ENCODE results near the gene CCNI.

The CCNI gene

GRCh38 chr4:77003400-77003799 lies 72.4 kb downstream of the CCNI start:
- H3K4me3 ChIP-seq (ENCODE audit: extremely low read depth, insufficient read depth, low read length, poor library complexity, severe bottlenecking), result no peak overlapping the region
- peak overlapping the region; percentile 82 for H3K27ac ChIP-seq (ENCODE audit: low read depth, low read length, severe bottlenecking)
- H3K36me3 ChIP-seq (ENCODE audit: control insufficient read depth, insufficient read depth, low read length), result peaks cover 72% of the 10 kb centered on the region
- H3K4me1 ChIP-seq (ENCODE audit: control insufficient read depth, insufficient read depth, low read length, poor library complexity, severe bottlenecking), result peaks cover 86% of the 10 kb centered on the region
- no peaks in the 10 kb centered on the region for H3K9me3 ChIP-seq (ENCODE audit: control insufficient read depth, low read length)

DNA sequence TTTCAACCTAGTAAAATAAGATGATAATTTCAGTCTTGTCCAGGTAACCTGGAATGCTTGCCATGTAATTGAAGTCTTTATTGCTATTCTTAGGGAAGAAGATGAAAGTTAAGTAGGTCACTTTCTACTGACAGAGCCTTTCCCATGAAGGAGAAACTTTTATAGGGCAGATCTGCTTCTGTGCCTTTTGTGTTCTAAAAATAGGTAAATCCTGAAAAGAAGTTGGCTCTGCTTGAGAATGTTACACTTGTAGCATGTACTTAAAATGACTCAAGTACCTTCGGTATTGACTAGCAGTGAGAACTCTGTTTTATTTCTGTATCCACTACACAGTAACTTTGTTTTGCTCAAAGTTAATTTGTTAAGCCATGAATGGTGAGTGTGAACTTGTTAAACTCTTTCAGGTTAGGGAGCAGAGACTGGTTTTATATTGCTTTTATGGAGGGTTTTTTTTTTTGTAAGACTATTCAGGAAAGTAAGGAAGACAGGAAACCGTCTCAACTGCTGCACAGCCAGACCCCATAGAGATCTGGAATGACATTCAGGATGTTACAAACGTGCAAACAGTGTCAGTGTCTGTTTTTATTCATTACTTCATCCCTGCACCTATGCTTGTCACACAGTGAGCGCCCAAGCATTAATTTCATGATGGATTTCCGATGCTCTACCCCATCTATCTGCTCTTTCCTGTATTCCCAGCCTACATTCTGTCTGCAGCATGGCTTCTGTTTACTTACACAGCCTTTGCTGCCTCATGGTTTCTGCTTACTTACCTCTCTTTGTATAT lies 73.3 kb downstream of the CCNI start:
- Histone ChIP-seq H3K27ac (ENCODE audit: low read depth, low read length, severe bottlenecking) (peak overlapping the region; percentile 82), H3K36me3 (ENCODE audit: control insufficient read depth, insufficient read depth, low read length) (peaks cover 79% of the 10 kb centered on the region)

DNA sequence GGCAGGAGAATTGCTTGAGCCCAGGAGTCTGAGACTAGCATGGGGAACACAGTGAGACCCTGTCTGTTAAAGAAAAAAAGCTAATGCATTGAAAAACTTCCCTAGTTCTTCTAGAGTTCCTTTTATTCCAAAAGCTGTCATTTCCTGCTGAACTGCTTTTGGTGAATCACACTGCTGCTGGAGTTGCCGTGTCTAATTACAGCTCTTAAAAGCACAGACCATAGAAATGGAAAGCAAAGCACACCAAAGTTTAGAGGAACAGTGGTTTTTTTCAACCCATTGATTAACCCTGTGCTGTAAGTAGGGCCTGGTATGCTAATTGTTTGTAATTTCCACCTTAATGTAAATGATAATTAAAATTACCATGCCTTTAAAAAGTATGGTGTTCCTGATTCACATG lies 73.9 kb downstream of the CCNI start:
- Histone ChIP-seq H3K36me3 (ENCODE audit: control insufficient read depth, insufficient read depth, low read length) (peaks cover 85% of the 10 kb centered on the region), H3K9me3 (ENCODE audit: control insufficient read depth, low read length) (no peaks in the 10 kb centered on the region), H3K27ac (ENCODE audit: low read depth, low read length, severe bottlenecking) (peak overlapping the region; percentile 82), H3K4me1 (ENCODE audit: control insufficient read depth, insufficient read depth, low read length, poor library complexity, severe bottlenecking) (peaks cover 76% of the 10 kb centered on the region), H3K4me3 (ENCODE audit: extremely low read depth, insufficient read depth, low read length, poor library complexity, severe bottlenecking) (no peak overlapping the region)
- 0 to 18% methylated on average over 1 of the region's 1 CpG for WGBS, 2 experiments (ENCODE audit: insufficient coverage in 2 of 2)

More for the DNA sequence above, 73.3 kb downstream of the CCNI start:
- WGBS, 2 experiments (ENCODE audit: insufficient coverage in 2 of 2), result 70 to 74% methylated on average over 3 to 4 of the region's 5 CpGs
- Histone ChIP-seq H3K9me3 (ENCODE audit: control insufficient read depth, low read length) (no peaks in the 10 kb centered on the region), H3K4me1 (ENCODE audit: control insufficient read depth, insufficient read depth, low read length, poor library complexity, severe bottlenecking) (peaks cover 82% of the 10 kb centered on the region), H3K4me3 (ENCODE audit: extremely low read depth, insufficient read depth, low read length, poor library complexity, severe bottlenecking) (no peak overlapping the region)

GRCh38 chr4:76998251-76998901 lies 77.4 kb downstream of the CCNI start:
- H3K27ac ChIP-seq (ENCODE audit: low read depth, low read length, severe bottlenecking), result peak overlapping the region; percentile 63
- H3K4me1 ChIP-seq (ENCODE audit: control insufficient read depth, insufficient read depth, low read length, poor library complexity, severe bottlenecking), result peaks cover 53% of the 10 kb centered on the region
- peaks cover 85% of the 10 kb centered on the region for H3K36me3 ChIP-seq (ENCODE audit: control insufficient read depth, insufficient read depth, low read length)
- no peaks in the 10 kb centered on the region for H3K9me3 ChIP-seq (ENCODE audit: control insufficient read depth, low read length)
- WGBS, 2 experiments (ENCODE audit: insufficient coverage in 2 of 2), result 66 to 90% methylated on average over 4 to 5 of the region's 8 CpGs
- no peak overlapping the region for H3K4me3 ChIP-seq (ENCODE audit: extremely low read depth, insufficient read depth, low read length, poor library complexity, severe bottlenecking)

DNA sequence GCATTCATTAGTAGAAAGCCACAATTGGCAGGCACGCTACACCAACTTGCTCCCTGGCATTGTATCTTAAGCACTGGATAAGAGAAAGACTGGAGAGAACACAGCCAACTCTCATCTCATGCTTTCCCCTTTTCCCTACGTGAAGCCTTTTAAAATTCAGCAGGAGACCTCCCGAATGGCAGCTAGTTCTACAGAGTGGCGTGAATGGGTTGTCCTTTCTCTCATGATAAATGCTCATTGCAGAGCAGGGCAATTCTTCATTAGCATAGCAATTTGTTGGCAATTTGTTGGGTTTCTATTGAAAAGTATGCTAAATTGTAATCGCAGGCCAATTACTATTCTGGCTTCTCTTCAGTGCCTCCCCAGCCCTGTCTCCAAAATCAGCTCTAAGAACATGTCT lies 78.3 kb downstream of the CCNI start:
- peaks cover 47% of the 10 kb centered on the region for H3K4me1 ChIP-seq (ENCODE audit: control insufficient read depth, insufficient read depth, low read length, poor library complexity, severe bottlenecking)
- H3K36me3 ChIP-seq (ENCODE audit: control insufficient read depth, insufficient read depth, low read length), result peaks cover 84% of the 10 kb centered on the region
- peak overlapping the region; percentile 20 for H3K27ac ChIP-seq (ENCODE audit: low read depth, low read length, severe bottlenecking)
- no peaks in the 10 kb centered on the region for H3K9me3 ChIP-seq (ENCODE audit: control insufficient read depth, low read length)
- H3K4me3 ChIP-seq (ENCODE audit: extremely low read depth, insufficient read depth, low read length, poor library complexity, severe bottlenecking), result no peak overlapping the region
- WGBS, 2 experiments (ENCODE audit: insufficient coverage in 2 of 2), result 83 to 85% methylated on average over 4 to 5 of the region's 5 CpGs
